Measurements from ENCODE around the gene CLINT1.
"Not testable (repeated sequence)": the region's sequence is repeated elsewhere in the genome, so short reads cannot be mapped to it uniquely, and the experiment has no call there.

CLINT1 gene

GRCh38 chr5:157890836-157891597, 32.1 kb upstream of the CLINT1 start:
- Histone ChIP-seq H3K4me2 (ENCODE audit: low read length) (no peak overlapping the region), H2AFZ (peak overlapping the region; percentile 64), H3K9me3 (ENCODE audit: control insufficient read depth, low read length) (no peaks in the 10 kb centered on the region), H3K4me3 (ENCODE audit: low read depth, low read length) (no peak overlapping the region), H3K9ac (no peak overlapping the region), H3K36me3 (ENCODE audit: control insufficient read depth, insufficient read depth, low read length) (no peaks in the 10 kb centered on the region), H3K27me3 (ENCODE audit: control insufficient read depth, insufficient read depth, low read length) (no peaks in the 10 kb centered on the region), H3K27ac (peak overlapping the region; percentile 20), H3K4me1 (peaks cover 6% of the 10 kb centered on the region), H3K79me2 (no peaks in the 10 kb centered on the region)
- TF ChIP-seq, protein P1, sequence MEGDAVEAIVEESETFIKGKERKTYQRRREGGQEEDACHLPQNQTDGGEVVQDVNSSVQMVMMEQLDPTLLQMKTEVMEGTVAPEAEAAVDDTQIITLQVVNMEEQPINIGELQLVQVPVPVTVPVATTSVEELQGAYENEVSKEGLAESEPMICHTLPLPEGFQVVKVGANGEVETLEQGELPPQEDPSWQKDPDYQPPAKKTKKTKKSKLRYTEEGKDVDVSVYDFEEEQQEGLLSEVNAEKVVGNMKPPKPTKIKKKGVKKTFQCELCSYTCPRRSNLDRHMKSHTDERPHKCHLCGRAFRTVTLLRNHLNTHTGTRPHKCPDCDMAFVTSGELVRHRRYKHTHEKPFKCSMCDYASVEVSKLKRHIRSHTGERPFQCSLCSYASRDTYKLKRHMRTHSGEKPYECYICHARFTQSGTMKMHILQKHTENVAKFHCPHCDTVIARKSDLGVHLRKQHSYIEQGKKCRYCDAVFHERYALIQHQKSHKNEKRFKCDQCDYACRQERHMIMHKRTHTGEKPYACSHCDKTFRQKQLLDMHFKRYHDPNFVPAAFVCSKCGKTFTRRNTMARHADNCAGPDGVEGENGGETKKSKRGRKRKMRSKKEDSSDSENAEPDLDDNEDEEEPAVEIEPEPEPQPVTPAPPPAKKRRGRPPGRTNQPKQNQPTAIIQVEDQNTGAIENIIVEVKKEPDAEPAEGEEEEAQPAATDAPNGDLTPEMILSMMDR (IDR thresholded peaks at IDR 0.05) = no peak

DNA sequence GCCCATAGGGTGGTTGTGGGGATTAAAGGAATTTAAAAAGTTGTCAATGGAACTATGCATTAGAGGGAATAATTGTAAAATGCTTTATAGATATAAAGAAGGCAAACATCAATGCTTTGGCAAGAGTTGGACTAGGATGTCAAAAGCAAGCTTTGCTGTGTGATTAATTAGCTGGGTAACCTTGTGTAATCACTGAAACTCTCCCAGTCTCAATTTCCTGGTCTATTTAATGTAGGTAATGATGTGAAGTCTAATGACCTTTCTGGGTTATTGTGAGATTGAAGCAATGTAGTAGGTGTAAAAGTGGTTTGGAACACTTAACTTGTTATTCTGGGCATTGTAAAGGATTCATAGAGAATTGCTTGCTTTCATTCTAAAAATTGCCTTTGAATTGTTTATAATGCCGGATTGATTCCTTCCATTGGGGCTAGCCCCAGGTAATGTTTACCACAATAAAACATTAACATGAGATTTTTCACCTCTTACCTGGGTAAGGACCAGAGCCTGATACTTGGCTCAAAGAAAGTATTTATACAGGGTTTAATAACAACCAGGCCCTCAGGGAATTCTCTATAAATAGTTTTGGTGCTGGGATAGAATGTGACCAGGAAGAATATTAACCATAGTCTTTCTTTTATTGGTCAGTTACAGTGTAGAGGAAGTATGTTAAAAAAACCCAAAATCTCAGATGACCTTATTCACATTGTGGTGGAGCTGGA, 30.0 kb upstream of the CLINT1 start:
- Histone ChIP-seq H2AFZ (no peak overlapping the region), H3K9ac (no peak overlapping the region), H3K27ac (no peak overlapping the region), H3K36me3 (ENCODE audit: control insufficient read depth, insufficient read depth, low read length) (no peaks in the 10 kb centered on the region), H3K4me3 (ENCODE audit: low read depth, low read length) (no peak overlapping the region), H3K4me2 (ENCODE audit: low read length) (no peak overlapping the region), H3K79me2 (no peaks in the 10 kb centered on the region), H3K27me3 (ENCODE audit: control insufficient read depth, insufficient read depth, low read length) (no peaks in the 10 kb centered on the region), H3K9me3 (ENCODE audit: control insufficient read depth, low read length) (no peaks in the 10 kb centered on the region), H3K4me1 (peaks cover 10% of the 10 kb centered on the region)
- TF ChIP-seq, protein P1 (IDR thresholded peaks at IDR 0.05) = no peak

- Histone ChIP-seq H3K9me3 (ENCODE audit: control insufficient read depth, low read length) (no peaks in the 10 kb centered on the region), H3K27ac (no peak overlapping the region), H3K4me1 (peaks cover 4% of the 10 kb centered on the region), H3K9ac (no peak overlapping the region), H2AFZ (no peak overlapping the region), H3K79me2 (no peaks in the 10 kb centered on the region), H3K27me3 (ENCODE audit: control insufficient read depth, insufficient read depth, low read length) (no peaks in the 10 kb centered on the region), H3K4me2 (ENCODE audit: low read length) (no peak overlapping the region), H3K36me3 (ENCODE audit: control insufficient read depth, insufficient read depth, low read length) (no peaks in the 10 kb centered on the region), H3K4me3 (ENCODE audit: low read depth, low read length) (no peak overlapping the region)
- TF ChIP-seq, protein P1 (IDR thresholded peaks at IDR 0.05) = no peak
Observed at GRCh38 chr5:157886796-157887380, 27.9 kb upstream of the CLINT1 start.

GRCh38 chr5:157885051-157885450, 26.1 kb upstream of the CLINT1 start:
- H3K9ac ChIP-seq; H3K4me1 ChIP-seq; H3K79me2 ChIP-seq; H3K4me2 ChIP-seq (ENCODE audit: low read length); H3K4me3 ChIP-seq (ENCODE audit: low read depth, low read length); H3K9me3 ChIP-seq (ENCODE audit: control insufficient read depth, low read length); H3K27me3 ChIP-seq (ENCODE audit: control insufficient read depth, insufficient read depth, low read length); H3K36me3 ChIP-seq (ENCODE audit: control insufficient read depth, insufficient read depth, low read length); H3K27ac ChIP-seq: not testable (repeated sequence)
- peak overlapping the region; percentile 58 for H2AFZ ChIP-seq
- TF ChIP-seq, protein P1 (IDR thresholded peaks at IDR 0.05) = peak; percentile 8

DNA sequence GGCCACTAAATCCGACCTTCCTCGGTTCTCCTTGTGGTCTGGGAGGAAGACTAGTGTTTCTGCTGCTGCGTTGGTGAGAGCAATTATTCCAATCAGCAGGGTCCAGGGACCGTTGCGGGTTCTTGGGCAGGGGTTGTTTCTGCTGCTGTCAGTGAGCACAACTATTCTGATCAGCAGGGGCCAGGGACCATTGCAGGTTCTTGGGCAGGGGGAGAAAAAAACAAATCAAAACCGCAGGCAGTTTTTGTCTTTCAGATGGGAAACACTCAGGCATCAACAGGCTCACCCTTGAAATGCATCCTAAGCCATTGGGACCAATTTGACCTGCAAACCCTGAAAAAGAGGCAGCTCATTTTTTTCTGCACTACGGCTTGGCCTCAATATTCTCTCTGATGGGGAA, 22.6 kb upstream of the CLINT1 start:
- not testable (repeated sequence) for H3K9me3 ChIP-seq (ENCODE audit: control insufficient read depth, low read length); H3K79me2 ChIP-seq; H2AFZ ChIP-seq; H3K4me2 ChIP-seq (ENCODE audit: low read length); H3K27me3 ChIP-seq (ENCODE audit: control insufficient read depth, insufficient read depth, low read length); H3K9ac ChIP-seq; H3K4me1 ChIP-seq; H3K27ac ChIP-seq; H3K4me3 ChIP-seq (ENCODE audit: low read depth, low read length); H3K36me3 ChIP-seq (ENCODE audit: control insufficient read depth, insufficient read depth, low read length)

Data from parathyroid adenoma (tissue), 2 donors.